ENCODE measurements around the gene NHERF2.

- TF ChIP-seq, protein P1, sequence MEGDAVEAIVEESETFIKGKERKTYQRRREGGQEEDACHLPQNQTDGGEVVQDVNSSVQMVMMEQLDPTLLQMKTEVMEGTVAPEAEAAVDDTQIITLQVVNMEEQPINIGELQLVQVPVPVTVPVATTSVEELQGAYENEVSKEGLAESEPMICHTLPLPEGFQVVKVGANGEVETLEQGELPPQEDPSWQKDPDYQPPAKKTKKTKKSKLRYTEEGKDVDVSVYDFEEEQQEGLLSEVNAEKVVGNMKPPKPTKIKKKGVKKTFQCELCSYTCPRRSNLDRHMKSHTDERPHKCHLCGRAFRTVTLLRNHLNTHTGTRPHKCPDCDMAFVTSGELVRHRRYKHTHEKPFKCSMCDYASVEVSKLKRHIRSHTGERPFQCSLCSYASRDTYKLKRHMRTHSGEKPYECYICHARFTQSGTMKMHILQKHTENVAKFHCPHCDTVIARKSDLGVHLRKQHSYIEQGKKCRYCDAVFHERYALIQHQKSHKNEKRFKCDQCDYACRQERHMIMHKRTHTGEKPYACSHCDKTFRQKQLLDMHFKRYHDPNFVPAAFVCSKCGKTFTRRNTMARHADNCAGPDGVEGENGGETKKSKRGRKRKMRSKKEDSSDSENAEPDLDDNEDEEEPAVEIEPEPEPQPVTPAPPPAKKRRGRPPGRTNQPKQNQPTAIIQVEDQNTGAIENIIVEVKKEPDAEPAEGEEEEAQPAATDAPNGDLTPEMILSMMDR (IDR thresholded peaks at IDR 0.05), result no peak
- TF ChIP-seq REST (IDR thresholded peaks at IDR 0.05; ENCODE audit: insufficient read depth in 1 of 2, low read depth in 2 of 2, low read length in 1 of 2) (no peak), TCF7L2 (IDR thresholded peaks at IDR 0.05; ENCODE audit: low read depth, low read length) (no peak), SIN3A (IDR thresholded peaks at IDR 0.05; ENCODE audit: borderline replicate concordance, insufficient read depth, low read depth, low read length) (no peak), POLR2AphosphoS5 (IDR thresholded peaks at IDR 0.05; ENCODE audit: low read depth, low read length) (no peak)
Measured at GRCh38 chr16:2031081-2031577, 4.4 kb downstream of the NHERF2 start.

Measured in Panc1 (cell line).